Fibroblast of lung (primary cell): ENCODE results near the gene PGM2. TPM values are rescaled to one million over a fixed set of nuclear protein-coding genes. Genes with fewer than 3 reads are reported as not detected.

Experiments used
- DNase-seq, 2 donors: peaks; one replicate each; pipeline versions ENCODE4 v3.0.0 to v3.0.0-alpha.2; 2010; ENCODE audit warnings: low read depth in 2 of 2
- H2AFZ ChIP-seq: 2 replicates; pipeline ENCODE4 v1.5.1; 2012; ENCODE audit warnings: low read length, control low read depth, inconsistent platforms
- H3K27ac ChIP-seq: 2 replicates; pipeline ENCODE4 v1.5.1; 2011; ENCODE audit warnings: low read length, control low read depth; ENCODE audit not compliant: insufficient read depth
- H3K27me3 ChIP-seq: 2 replicates; pipeline ENCODE4 v1.5.1; 2011; ENCODE audit warnings: mild to moderate bottlenecking, low read length; ENCODE audit not compliant: control insufficient read depth, insufficient read depth
- H3K36me3 ChIP-seq: 2 replicates; pipeline ENCODE4 v1.5.1; 2011; ENCODE audit warnings: low read length; ENCODE audit not compliant: control insufficient read depth, insufficient read depth
- H3K4me1 ChIP-seq: 2 replicates; pipeline ENCODE4 v1.5.1; 2011; ENCODE audit warnings: low read length; ENCODE audit not compliant: control insufficient read depth, insufficient read depth; ENCODE audit errors: extremely low read depth
- H3K4me2 ChIP-seq: 2 replicates; pipeline ENCODE4 v1.5.1; 2011; ENCODE audit warnings: low read length, control low read depth; ENCODE audit not compliant: insufficient read depth; ENCODE audit errors: extremely low read depth
- H3K4me3 ChIP-seq, 4 experiments: fragments of 200-600 bp in 1 of 4; sonication (generic) in 1 of 4; replicated peaks in 1 of 4; 2 replicates each; pipeline ENCODE4 v1.5.1; 2011 to 2016; ENCODE audit warnings: low read length in 4 of 4, low read depth in 3 of 4, mild to moderate bottlenecking in 3 of 4, control low read depth in 2 of 4, inconsistent platforms in 1 of 4, mixed read lengths in 1 of 4; ENCODE audit not compliant: insufficient read depth in 1 of 4; ENCODE audit errors: control extremely low read depth in 1 of 4
- H3K79me2 ChIP-seq: 2 replicates; pipeline ENCODE4 v1.5.1; 2012; ENCODE audit warnings: mild to moderate bottlenecking, low read length, inconsistent platforms; ENCODE audit not compliant: control insufficient read depth, insufficient read depth
- H3K9ac ChIP-seq: 2 replicates; pipeline ENCODE4 v1.5.1; 2011; ENCODE audit warnings: mild to moderate bottlenecking, low read length, control low read depth; ENCODE audit not compliant: insufficient read depth
- H3K9me3 ChIP-seq: 2 replicates; pipeline ENCODE4 v1.5.1; 2012; ENCODE audit warnings: low read depth, low read length; ENCODE audit not compliant: control insufficient read depth, insufficient read depth
- H4K20me1 ChIP-seq: 2 replicates; pipeline ENCODE4 v1.5.1; 2011; ENCODE audit warnings: low read length; ENCODE audit not compliant: control insufficient read depth, insufficient read depth; ENCODE audit errors: extremely low read depth
- CTCF ChIP-seq, 2 donors: IDR thresholded peaks in 1 of 2; conservative IDR thresholded peaks in 1 of 2; 1 replicate in 1 of 2; 2 replicates in 1 of 2; pipeline ENCODE4 v1.5.1; 2011 to 2012; ENCODE audit warnings: low read length in 2 of 2, control low read depth in 1 of 2, inconsistent platforms in 1 of 2, low read depth in 1 of 2, mild to moderate bottlenecking in 1 of 2
- EZH2 ChIP-seq: IDR thresholded peaks from 2 replicates; pipeline ENCODE4 v1.5.1; 2012; ENCODE audit warnings: low read length, control low read depth, mild to moderate bottlenecking; ENCODE audit errors: missing control alignments
- polyA plus RNA-seq, 2 donors: library from polyadenylated mRNA; depleted of rRNA in 1 of 2; stranded (reverse) in 1 of 2; unstranded in 1 of 2; fragments of >200 nt; gene quantifications; 2 replicates each; pipeline ENCODE4 v1.2.1, GENCODE V29; 2011 to 2012; ENCODE audit warnings: missing spikeins in 1 of 2
- total RNA-seq: library from RNA; depleted of rRNA; stranded (reverse); fragments of >200 nt; gene quantifications from 2 replicates; pipeline ENCODE4 v1.2.1, GENCODE V29; 2014

PGM2 gene
- total and polyA plus RNA-seq, 2 donors (not counting 1 experiment from before 2014, with no cell fraction given): 15.0 to 15.1 TPM

GRCh38 chr4:37905533-37906169, 79.2 kb downstream of the PGM2 start:
- Histone ChIP-seq H3K4me1 (peaks cover 2% of the 10 kb centered on the region), H3K9ac (no peak overlapping the region), H3K27ac (no peak overlapping the region), H3K27me3 (no peaks in the 10 kb centered on the region), H3K4me2 (no peak overlapping the region), H3K36me3 (no peaks in the 10 kb centered on the region), H3K9me3 (no peaks in the 10 kb centered on the region), H2AFZ (no peak overlapping the region), H3K4me3 (no peak overlapping the region), H4K20me1 (no peaks in the 10 kb centered on the region), H3K79me2 (no peaks in the 10 kb centered on the region)
- TF ChIP-seq CTCF (conservative IDR thresholded peaks at IDR 0.05 in 1 of 2, IDR thresholded peaks at IDR 0.05 in 1 of 2; ENCODE audit: low read depth in 1 of 2, low read length in 2 of 2) (no peak), EZH2 (no peak)
- DNase-seq: no peak

- Histone ChIP-seq H3K79me2 (no peaks in the 10 kb centered on the region), H3K4me2 (peak overlapping the region; percentile 11), H2AFZ (peak overlapping the region; percentile 48), H4K20me1 (no peaks in the 10 kb centered on the region), H3K36me3 (no peaks in the 10 kb centered on the region), H3K9ac (no peak overlapping the region), H3K27ac (no peak overlapping the region), H3K27me3 (no peaks in the 10 kb centered on the region), H3K4me1 (peaks cover 2% of the 10 kb centered on the region), H3K9me3 (no peaks in the 10 kb centered on the region), H3K4me3 (peak overlapping the region in 1 of 4 experiments; percentile 11)
- DNase-seq: peak; percentile 63 to 85
- TF ChIP-seq CTCF (conservative IDR thresholded peaks at IDR 0.05 in 1 of 2, IDR thresholded peaks at IDR 0.05 in 1 of 2; ENCODE audit: low read depth in 1 of 2, low read length in 2 of 2): no peak
- no peak for TF ChIP-seq EZH2
Observed at GRCh38 chr4:37908488-37909331, 82.2 kb downstream of the PGM2 start.

GRCh38 chr4:37909332-37910090, 83.0 kb downstream of the PGM2 start:
- H3K27ac ChIP-seq: no peak overlapping the region
- H3K9me3 ChIP-seq: no peaks in the 10 kb centered on the region
- H3K4me2 ChIP-seq: no peak overlapping the region
- H2AFZ ChIP-seq: no peak overlapping the region
- no peaks in the 10 kb centered on the region for H4K20me1 ChIP-seq
- H3K4me1 ChIP-seq: peaks cover 2% of the 10 kb centered on the region
- no peaks in the 10 kb centered on the region for H3K79me2 ChIP-seq
- no peak overlapping the region for H3K9ac ChIP-seq
- DNase-seq: no peak
- no peak for TF ChIP-seq EZH2
- TF ChIP-seq CTCF (conservative IDR thresholded peaks at IDR 0.05 in 1 of 2, IDR thresholded peaks at IDR 0.05 in 1 of 2; ENCODE audit: low read depth in 1 of 2, low read length in 2 of 2): no peak
- no peaks in the 10 kb centered on the region for H3K36me3 ChIP-seq
- H3K4me3 ChIP-seq: no peak overlapping the region
- H3K27me3 ChIP-seq: no peaks in the 10 kb centered on the region
